Measurements from ENCODE around the gene MDFI.

Gene MDFI

GRCh38 chr6:41672016-41672415 is 33.7 kb downstream of the MDFI start:
- no peak for DNase-seq (ENCODE audit: low spot score)

GRCh38 chr6:41672816-41673703 is 34.8 kb downstream of the MDFI start:
- DNase-seq (ENCODE audit: low spot score) = no peak

- DNase-seq (ENCODE audit: low spot score) = no peak
These were observed 35.4 kb downstream of the MDFI start for GRCh38 chr6:41673704-41674000.

DNA sequence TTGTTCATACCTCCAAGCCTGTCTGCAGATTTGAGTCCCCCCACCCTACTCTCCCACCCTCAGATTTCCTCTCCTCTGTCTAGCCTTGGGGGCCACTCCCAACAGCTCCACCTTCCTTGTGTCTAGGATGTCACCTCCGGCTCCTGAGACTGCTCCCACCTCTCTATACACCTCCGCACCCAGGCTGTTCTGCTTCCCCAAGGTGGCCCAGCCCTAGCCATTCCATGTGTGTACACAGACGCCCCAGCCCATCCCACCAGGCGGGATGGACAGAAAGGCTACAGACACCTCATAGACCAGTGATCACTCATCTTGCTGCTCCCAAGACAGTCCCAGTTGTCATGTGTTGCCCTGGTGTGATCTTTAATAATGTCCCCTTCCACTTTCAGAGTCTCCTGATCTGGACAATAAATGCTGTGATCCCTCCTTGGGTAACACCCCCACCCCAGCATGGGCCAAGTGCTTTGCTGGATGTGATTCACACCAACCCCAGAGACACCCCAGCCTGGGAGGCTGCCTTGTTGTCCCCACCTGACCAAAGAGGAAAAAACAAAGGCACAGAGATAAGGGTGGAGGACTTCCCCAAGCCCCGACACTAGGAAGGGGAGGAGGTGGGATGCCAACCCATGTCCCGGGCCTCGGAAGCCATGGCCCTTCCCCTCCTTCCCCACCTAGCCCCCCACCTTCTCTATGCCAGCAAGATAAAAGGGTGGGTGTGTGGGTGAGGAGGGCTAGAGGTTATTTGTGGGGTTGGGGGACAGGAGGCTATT is 36.1 kb downstream of the MDFI start:
- DNase-seq (ENCODE audit: low spot score) = no peak

DNA sequence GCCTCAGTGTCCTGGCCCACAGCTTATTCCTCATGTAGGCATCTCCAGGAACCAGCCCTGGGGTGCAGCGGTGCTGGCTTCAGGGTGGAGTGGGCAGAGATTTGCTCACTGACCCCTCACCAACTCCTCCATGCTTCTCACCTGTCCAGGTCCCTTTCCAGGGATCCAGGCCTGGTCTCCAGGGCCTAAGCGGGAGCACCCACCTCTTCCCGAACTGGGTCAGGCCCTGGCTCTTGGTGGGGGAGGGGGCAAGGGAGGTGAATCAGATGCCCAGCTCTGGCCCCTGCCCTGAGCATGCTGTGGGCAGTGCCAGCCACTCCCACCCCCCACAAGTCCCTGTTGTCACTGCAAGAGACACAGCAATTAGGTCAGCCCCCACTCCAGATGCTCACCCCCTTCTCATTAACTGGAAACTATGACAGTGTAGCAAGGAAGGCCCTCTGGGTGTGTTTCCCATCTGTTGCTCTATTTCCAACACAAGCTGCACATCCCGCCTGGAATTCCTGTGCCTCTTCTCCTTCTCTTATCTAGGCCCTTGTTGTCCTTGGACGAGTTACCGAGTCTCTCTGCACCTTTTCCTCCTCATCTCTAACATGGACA is 37.0 kb downstream of the MDFI start:
- no peak for DNase-seq (ENCODE audit: low spot score)

DNA sequence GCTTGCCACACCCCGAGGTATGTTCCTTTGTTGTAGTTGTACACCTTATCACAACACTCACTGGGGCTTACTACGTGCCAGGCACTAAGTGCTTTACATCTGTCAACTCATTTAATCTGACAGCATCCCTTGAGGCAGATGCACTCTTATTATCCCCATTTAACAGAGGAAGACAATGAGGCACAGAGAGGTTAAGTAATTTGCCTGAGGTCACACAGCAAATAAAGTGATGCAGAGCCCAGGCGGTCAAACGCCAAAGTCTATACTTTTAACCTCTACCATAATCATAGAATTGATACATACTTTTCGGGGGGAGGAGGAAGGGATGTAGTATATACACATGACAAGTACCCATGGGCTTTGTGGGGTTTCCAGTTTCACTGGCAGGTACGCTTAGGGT is 37.7 kb downstream of the MDFI start:
- no peak for DNase-seq (ENCODE audit: low spot score)

DNA sequence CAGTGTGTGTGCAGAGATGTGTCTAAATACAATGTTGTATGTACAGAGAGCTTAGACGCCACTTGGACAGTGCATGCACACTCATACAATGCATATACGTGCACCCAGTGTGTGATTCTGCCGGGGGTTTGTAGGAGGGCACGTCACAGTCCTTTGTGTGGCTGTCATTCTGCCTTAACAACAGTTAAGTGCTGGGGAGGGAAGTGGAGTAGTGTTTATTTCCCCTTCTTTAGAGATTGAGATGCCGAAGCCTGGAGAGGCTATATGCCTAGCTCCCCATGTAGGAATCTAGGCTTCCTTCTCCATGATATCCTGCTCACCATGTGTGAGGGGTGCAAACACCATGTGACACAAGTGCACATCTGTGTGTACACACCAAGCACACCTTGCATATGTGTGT is 38.2 kb downstream of the MDFI start:
- DNase-seq (ENCODE audit: low spot score) = no peak

- no peak for DNase-seq (ENCODE audit: low spot score)
These were observed 39.1 kb downstream of the MDFI start for GRCh38 chr6:41677124-41677921.

- no peak for DNase-seq (ENCODE audit: low spot score)
These were observed 40.3 kb downstream of the MDFI start for GRCh38 chr6:41678511-41679084.

- no peak for DNase-seq (ENCODE audit: low spot score)
These were observed 41.4 kb downstream of the MDFI start for GRCh38 chr6:41679696-41680095.

DNA sequence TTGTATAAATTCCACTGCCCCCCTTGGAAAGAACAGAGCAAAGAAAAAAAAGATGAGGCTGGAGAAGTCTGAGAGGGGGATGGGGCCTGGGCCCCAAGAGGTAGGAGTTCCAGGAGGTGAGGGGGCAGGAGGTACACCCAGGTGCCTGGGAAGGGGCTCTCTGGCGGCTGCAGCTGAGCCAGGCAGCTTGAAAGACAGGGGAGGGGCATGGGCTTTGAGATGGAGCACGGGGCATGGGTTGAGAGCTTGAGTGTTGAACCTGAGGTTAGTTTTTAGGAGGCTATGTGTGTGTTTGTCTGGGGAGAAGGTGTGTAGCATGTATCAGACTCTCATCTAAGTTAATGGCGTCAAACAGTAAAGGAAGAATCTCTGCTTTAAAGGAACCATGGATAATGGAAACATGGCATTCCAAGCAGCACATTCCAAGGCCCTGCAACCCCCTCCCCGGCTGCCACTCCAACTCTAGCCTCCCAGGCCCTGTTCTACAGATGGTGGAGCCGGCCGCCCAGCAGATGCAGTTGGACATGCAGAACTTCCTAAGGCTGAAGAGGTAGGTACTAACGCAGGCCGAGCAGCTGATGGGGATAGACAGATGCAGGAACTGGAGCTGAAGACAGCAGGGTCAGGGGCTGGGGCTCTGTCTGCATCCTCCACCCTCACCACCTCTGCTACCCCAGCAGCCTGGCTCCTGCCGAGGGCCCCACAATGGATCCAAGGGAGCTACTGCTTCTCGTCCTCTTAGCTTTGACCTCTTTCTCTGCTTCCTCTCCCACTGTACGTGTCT is 42.1 kb downstream of the MDFI start:
- DNase-seq (ENCODE audit: low spot score) = no peak

DNA sequence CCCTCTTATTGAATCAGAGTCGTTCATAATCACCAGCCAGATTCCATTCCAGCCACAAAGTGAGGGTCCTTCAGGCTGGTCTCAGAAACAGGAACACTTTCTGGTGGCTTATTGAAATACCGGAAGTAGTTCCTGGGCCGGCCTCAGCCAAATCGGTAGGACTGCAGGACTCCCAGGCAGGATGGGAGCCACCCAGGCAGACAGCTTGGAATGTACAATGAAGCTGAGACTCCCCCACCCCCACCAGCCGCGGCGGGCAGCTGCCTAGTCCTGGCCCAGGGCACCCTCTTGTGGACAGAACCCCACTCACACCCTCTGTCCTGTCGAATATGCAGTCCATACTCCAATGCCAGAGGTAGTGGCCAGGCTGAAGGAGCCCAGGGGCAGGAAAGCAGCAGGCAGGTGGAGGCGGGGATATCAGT is 43.8 kb downstream of the MDFI start:
- DNase-seq (ENCODE audit: low spot score) = peak; percentile 90

DNA sequence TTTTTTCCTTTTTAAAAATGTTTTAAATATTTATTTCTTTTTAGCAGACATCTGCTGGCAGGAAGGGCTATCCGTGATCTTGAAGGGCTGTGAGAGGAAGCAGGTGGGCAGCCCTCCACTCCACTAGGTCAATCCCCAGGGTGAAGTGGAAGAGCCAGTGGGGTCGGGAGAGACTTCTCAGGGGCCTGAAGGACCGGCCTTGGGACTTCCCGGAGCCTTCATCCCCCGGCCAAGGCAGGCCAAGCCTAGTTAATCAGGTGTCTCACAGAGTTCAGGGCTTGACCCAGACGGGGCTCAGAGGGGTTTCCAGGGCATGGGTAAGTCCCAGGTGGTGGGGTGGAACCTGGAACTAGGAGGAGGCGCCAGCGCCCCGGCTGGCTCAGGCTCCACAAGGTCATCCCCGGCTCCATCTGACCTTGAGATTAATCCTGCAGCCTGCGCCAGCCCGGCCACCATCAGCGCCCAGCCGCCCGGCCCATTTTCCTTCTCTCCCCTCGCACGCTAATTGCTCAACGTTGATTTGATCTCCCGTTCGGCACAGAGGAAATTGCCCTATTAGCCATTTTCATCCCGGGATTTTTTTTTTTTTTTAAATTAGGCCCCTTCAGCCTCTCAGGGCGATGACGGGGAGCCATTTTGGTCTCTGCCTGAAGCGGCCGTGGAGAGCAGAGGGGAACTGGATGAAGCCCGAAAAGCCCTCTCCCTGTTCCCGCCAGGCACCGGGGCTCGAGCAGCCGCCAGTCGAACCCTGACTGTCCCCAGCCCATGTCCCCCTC is 44.4 kb downstream of the MDFI start:
- DNase-seq (ENCODE audit: low spot score) = peak; percentile 37

DNA sequence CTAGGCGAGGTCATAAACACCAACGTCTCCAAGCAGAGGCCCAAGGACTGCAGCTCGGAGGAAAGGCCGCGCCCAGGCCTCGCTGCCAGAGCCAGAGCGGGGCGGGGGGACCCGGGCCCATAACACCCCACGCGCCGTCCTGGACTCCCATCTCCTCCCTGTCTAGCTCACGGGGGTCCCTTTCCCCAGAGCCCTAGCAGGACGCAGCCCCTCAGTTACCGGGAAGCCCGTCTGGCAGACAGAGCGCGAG is 44.9 kb downstream of the MDFI start:
- DNase-seq (ENCODE audit: low spot score) = no peak

GRCh38 chr6:41683523-41684310 is 45.4 kb downstream of the MDFI start:
- peak; percentile 73 for DNase-seq (ENCODE audit: low spot score)

GRCh38 chr6:41684311-41685180 is 46.3 kb downstream of the MDFI start:
- no peak for DNase-seq (ENCODE audit: low spot score)

DNA sequence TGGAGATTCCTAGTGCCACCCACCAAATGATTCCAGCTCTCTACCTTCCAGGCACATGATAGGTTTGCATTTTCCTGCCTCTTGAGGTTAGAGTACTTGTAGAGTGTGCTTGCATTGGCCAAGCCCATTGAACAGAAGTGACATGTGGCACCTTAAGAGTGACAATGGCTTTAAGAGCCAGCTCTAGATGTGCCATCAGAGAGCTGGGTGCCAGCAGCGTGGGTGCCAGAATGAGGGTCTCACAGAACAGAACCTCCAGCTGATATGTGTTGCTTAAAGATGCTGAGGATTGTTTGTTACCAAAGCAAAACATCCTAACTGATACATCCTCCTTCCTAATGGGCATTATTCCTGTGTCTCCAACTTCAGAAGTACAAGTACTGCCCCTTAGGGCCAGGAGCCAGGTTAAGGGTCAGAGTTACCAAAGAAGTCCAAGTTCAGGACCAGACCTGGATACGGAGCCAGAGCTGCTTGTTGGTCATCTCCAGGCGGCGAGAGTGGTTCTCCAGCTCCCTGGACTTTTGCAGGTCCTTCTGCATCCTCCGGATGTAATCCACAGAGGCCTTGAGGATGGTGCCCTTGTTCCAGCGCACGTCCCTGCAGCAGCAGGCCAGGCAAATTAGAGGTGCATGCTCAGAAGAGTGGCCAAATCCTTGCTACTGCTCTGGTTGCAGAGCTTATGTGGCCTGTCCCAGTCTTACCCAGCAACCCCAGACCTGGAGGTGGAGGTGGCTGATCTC is 47.5 kb downstream of the MDFI start:
- DNase-seq (ENCODE audit: low spot score) = no peak

Data from SK-N-DZ (cell line).